Measurements from ENCODE around the gene LSAMP.

Gene LSAMP

GRCh38 chr3:116350119-116350733, 95.1 kb downstream of the LSAMP start:
- no peak for DNase-seq

GRCh38 chr3:116348216-116348615, 97.1 kb downstream of the LSAMP start:
- no peak for DNase-seq

GRCh38 chr3:116342499-116342898, 102.8 kb downstream of the LSAMP start:
- DNase-seq, result no peak

DNA sequence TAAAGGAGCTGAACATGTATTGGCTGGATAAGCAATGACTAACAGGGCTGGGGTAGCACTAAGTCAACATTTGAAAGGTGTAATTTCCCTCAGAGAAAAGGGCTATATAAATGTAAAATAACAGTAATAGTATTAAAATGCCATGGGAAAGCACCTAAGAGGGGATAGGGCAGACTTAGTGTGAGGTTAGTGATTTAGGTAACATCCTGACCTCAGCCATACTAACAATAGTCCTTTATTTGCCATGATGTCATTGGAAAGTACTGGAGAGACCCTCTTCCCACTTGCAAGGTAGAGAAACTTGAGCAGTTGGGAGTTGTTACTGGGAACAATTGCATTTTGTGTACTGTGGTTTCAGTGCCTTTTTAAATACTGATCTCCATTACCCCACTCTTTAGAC, 103.4 kb downstream of the LSAMP start:
- DNase-seq, result no peak

GRCh38 chr3:116341381-116341780, 103.9 kb downstream of the LSAMP start:
- DNase-seq, result no peak

DNA sequence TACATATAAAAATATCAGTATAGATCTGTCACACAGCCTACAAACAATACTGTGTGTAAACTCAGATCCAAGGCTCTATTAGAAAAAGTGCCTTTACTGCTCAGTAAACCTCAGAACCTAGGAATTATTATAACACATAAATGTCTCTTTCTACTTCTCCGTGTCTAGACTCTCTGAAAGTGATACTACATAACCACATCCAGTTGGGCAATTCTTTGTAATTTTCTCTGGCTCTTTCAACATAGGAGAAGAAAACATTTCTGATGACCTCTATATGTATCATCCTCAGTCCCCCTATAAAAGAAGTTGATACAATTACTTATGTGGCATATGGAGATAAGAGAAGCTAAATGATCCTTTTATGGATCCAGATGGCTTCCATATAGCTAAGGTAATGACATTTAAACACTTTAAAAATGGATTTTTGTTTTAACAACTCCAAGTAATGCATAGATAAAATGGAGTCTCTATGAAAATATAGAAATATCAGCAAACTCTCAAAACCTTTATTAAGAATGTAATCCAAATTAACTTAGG, 104.5 kb downstream of the LSAMP start:
- DNase-seq, result no peak

DNA sequence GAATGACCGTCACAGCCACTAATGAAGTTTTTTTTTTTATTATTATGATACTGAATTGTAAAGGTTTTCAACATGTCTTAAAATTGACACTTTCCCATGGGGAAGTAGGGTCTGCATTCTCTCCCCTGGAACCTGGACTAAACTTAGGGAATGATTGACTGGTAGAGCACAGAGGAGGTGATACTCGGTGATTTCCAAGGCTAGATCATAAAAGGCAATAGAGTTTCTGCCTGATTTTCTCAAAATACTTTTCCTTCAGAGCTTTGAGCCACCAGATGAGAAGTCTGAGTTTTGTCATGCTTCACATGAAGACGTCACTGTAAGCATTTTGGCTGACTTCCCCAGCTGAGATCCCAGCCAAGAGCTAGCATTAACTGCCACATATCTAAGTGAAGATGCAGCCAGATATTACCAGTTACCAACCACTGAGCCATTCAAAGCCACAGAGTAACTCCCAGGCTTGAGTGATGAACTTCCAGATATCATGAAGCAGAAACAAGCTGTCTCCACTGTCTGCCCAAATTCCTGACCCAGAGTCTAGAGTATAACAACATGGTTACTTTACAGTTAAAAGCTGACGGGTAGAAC, 105.8 kb downstream of the LSAMP start:
- no peak for DNase-seq

DNA sequence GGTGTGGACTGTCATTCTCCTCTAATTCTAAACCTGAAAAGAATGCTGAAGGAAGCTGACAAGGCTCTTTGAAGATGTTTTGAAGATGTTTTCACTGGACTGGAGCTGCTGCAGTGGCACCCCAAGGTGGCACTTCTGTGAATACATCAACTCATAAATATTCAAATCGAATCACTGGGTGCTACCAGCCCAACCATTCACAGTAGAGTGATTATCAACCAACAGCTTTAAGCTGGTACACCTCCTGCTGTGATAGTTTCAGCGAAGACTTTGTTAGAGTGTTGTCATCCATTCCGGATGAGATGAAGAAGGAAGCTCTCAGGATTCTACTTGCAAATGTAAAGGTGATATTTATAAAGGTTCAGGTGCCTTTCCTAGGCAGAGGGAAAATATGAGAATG, 106.6 kb downstream of the LSAMP start:
- no peak for DNase-seq

DNA sequence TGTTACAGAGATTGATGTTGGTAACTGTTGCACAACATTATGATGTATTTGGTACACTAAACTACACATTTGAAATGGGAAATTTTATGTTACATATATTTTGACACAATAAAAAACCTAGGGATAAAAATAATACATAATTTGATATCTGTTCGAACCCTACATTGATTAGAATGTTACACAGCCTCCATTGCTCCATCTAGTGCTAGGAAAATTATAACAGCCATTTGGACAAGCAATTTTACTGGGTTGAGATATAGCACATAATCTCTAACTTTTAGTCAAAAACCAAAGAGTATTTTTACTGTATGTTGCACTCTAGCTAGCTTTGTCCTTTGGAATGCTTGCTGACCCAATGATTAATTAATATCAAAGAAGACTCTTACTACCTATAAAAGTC, 108.1 kb downstream of the LSAMP start:
- no peak for DNase-seq

DNA sequence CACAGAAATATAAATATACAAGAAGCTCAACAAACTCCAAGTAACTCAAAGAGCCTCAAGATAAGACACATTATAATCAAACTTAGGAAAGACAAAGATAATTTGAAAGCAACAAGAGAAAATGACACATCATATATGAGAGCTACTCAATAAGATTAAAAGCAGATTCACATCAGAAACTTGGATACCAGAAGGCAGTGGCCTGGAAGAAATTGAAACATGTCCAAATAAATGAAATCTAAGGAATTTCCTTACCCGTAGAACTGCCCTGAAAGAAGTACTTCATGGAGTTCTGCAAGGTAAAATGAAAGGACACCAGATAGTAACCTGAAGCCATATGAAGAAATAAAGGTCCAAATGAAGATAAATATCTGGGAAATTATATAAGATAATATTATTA, 113.9 kb downstream of the LSAMP start:
- DNase-seq, result no peak

- DNase-seq, result no peak
Observed at GRCh38 chr3:116322750-116323375, 122.4 kb downstream of the LSAMP start.

DNA sequence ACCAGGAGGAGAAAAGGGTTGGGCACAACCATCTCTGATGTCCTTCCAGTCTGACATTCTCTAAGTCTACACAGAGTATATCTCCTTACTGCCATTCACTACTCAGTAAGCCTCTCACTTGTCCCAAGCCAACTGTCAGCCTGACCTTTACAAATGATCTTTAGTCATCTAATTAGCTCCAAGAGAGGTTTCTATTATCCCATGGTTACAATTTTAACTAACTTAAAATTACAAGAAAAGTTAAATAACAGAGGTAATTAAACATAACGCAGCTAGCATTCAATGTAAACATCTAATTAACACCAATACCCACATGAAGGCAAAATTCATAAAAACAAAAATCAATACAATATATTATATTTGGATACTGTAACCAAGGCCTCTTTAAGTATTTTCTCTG, 126.9 kb downstream of the LSAMP start:
- DNase-seq, result no peak

DNA sequence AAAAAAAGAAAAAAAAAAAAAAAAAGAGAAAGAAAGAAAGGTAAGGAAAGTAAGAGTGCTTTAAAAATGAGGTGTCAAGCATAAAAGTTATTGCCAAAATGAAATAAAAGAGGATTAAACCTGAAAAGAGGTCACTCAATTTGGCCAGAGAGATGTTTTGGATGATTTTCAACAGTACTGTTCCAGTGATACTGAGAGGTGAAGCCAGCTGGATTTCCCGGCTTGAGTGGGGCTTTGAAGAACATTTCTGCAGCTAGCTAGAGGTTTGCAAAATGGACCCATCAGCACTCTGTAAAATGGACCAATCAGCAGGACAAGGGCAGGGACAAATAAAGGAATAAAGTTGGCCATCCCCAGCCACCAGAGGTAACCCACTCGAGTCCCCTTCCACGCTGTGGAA, 128.5 kb downstream of the LSAMP start:
- DNase-seq, result no peak

DNA sequence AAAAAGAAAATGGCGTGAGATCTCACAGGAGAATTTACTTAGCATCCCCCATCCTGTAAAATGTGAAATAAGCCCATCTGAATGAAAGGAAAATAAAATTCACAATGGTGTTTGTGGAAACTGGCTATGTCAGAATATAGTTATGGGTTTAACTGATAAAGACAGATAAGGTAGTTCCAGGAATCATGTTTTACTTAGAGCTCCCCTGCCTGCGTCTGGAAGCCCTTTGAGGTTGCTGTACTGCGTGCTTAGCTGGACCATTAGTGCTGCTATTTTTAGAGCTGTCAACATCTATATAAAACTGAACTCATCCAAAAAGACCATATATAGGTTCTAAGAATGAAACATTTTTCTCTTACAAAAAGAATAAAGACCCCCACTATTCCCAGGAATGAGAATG, 130.8 kb downstream of the LSAMP start:
- DNase-seq, result no peak

GRCh38 chr3:116306720-116307119, 138.6 kb downstream of the LSAMP start:
- DNase-seq, result no peak

GRCh38 chr3:116306149-116306548, 139.1 kb downstream of the LSAMP start:
- no peak for DNase-seq

DNA sequence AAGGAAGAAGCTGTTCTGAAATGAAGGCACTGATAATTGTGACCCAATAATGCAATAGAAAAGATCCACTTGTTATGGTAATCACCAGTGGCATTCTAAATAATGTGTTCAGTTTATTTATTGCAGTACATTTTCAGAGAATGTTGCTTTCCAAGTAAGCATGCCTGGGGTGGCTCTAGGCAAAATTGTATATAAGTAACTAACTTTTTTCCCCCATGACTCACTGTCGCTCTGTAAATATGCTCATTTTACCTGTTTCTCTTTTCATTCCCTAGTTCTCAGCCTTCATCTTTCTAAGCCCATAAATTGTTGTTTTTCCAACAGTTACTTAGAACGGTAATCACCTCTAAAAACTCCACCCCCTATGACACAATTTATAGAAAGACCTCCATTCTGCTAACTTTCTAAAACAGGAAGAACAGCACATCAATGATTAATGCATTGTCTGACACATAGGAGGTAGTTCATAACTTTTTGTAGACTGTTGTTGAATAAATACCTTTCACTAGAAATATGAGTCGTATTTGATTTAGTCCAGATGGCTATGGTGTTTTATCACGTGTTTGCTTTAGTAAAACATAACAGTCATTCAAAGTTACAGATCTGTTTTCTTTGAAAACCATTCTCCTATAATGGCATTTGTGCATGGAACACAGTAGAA, 143.1 kb downstream of the LSAMP start:
- DNase-seq, result no peak

GRCh38 chr3:116301422-116301821, 143.9 kb downstream of the LSAMP start:
- no peak for DNase-seq

GRCh38 chr3:116300226-116300625, 145.1 kb downstream of the LSAMP start:
- no peak for DNase-seq

DNA sequence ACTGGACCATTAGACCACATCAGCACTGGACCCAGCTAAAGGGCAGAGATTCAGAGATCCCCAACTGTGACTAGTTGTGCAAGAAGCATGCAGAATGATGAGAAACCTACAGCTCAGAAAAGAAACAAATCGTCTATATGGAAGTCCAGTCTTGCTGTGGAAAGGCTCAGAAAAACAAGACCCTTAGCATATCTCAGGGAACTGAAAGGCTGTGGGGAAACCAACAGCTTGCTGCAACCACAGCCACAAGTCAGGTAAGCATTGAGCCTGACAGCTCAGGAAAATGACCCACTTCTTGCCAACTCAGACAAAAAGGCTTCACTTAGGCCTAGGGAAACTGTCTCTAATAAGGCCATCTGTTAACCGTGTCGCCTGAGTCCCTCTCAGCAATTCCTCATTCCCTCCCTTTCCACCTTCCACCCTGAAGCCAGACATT, 145.6 kb downstream of the LSAMP start:
- no peak for DNase-seq

DNA sequence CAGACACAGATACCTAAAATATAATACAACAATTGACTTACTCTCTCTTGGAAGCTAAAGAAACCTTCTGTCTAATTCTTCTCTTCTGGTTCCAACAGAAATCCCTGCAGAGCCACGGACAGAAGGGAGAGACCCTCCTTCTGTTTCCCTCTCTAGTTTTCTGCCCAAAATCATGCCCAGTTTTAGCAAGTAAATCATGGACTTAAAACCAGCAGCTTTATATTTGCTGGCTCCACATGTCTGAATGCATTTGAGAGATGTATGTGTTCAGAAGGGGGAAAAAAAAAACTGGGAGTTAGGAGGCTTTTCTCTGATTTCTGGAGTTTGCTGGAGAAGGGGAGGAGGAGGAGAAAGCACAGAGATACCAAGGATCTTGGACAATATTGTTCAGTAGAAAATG, 147.1 kb downstream of the LSAMP start:
- no peak for DNase-seq

- DNase-seq, result no peak
Observed at GRCh38 chr3:116291141-116291540, 154.1 kb downstream of the LSAMP start.

GRCh38 chr3:116288485-116288884, 156.8 kb downstream of the LSAMP start:
- DNase-seq, result no peak

All from activated naive CD4-positive, alpha-beta T cell treated with anti-CD3 and anti-CD28 coated beads, Interleukin-2, amount 50 U/mL, for 16 hours (primary cell).